SU-DHL-6 (cell line): ENCODE results near the gene VPREB1.

Source experiments
- H2AFZ ChIP-seq: fragments of 200-600 bp; sonication (generic); 2 replicates; pipeline ENCODE4 v1.6.1; 2014; ENCODE audit warnings: low read depth, mild to moderate bottlenecking, moderate library complexity, mixed read lengths, antibody characterized with exemption, low read length; ENCODE audit not compliant: severe bottlenecking
- H3F3A ChIP-seq: fragments of 200-600 bp; shearing (Covaris generic); 2 replicates; pipeline ENCODE4 v1.6.0; 2016; ENCODE audit warnings: antibody characterized with exemption, mild to moderate bottlenecking; ENCODE audit not compliant: insufficient read depth
- H3K27ac ChIP-seq: fragments of 200-600 bp; sonication (generic); 2 replicates; pipeline ENCODE4 v1.5.1; 2016; ENCODE audit warnings: low read depth, mild to moderate bottlenecking, low read length, moderate library complexity, mixed read lengths
- H3K27me3 ChIP-seq: fragments of 200-600 bp; sonication (generic), shearing (Covaris generic); 2 replicates; pipeline ENCODE4 v1.6.0; 2014; ENCODE audit warnings: mild to moderate bottlenecking, low read length
- H3K36me3 ChIP-seq: fragments of 200-600 bp; sonication (generic); 2 replicates; pipeline ENCODE4 v1.6.1; 2014; ENCODE audit warnings: mild to moderate bottlenecking, low read length, mixed read lengths
- H3K4me2 ChIP-seq: fragments of 300-600, 200-600 bp; shearing (Covaris generic), sonication (generic); 2 replicates; pipeline ENCODE4 v1.6.0; 2014; ENCODE audit warnings: low read length, low read depth, mild to moderate bottlenecking; ENCODE audit not compliant: poor library complexity, severe bottlenecking
- H3K4me3 ChIP-seq: fragments of 200-600 bp; sonication (generic); 2 replicates; pipeline ENCODE4 v1.5.1; 2014; ENCODE audit warnings: antibody characterized with exemption, low read length, mild to moderate bottlenecking, mixed read lengths; ENCODE audit not compliant: insufficient read depth, poor library complexity, severe bottlenecking
- H3K79me2 ChIP-seq: fragments of 200-600 bp; sonication (generic); 2 replicates; pipeline ENCODE4 v1.6.1; 2014; ENCODE audit warnings: mild to moderate bottlenecking, low read length, moderate library complexity; ENCODE audit not compliant: insufficient read depth
- H3K9ac ChIP-seq: fragments of 200-600 bp; sonication (generic); 2 replicates; pipeline ENCODE4 v1.7.0; 2014; ENCODE audit warnings: mild to moderate bottlenecking, low read length
- H3K9me2 ChIP-seq: fragments of 200-600 bp; sonication (generic); replicated peaks from 2 replicates; pipeline ENCODE4 v1.6.1; 2014; ENCODE audit warnings: low read length; ENCODE audit not compliant: insufficient read depth
- H3K9me3 ChIP-seq: fragments of 200-600 bp; sonication (generic); 2 replicates; pipeline ENCODE4 v1.6.1; 2014; ENCODE audit warnings: low read length, mixed read lengths; ENCODE audit not compliant: insufficient read depth
- H4K20me1 ChIP-seq: fragments of 200-600 bp; sonication (generic); 2 replicates; pipeline ENCODE4 v1.6.1; 2014; ENCODE audit warnings: low read depth, mild to moderate bottlenecking, antibody characterized with exemption, low read length, moderate library complexity, mixed read lengths
- CTCF ChIP-seq: fragments of 200-600 bp; sonication (generic); IDR thresholded peaks from one replicate; pipeline ENCODE4 v1.5.1; 2017; ENCODE audit warnings: antibody characterized with exemption, mild to moderate bottlenecking, low read length, moderate library complexity; ENCODE audit not compliant: insufficient read depth, poor library complexity, severe bottlenecking
- EZH2phosphoT487 ChIP-seq: fragments of 200-600 bp; sonication (generic), shearing (Covaris generic); conservative IDR thresholded peaks from 2 replicates; pipeline ENCODE4 v1.6.1; 2018; ENCODE audit warnings: mild to moderate bottlenecking, antibody characterized with exemption, low read length, moderate library complexity, mixed read lengths

The VPREB1 gene

GRCh38 chr22:22196018-22196533 is 48.5 kb upstream of the VPREB1 start:
- Histone ChIP-seq H3F3A (peaks cover 37% of the 10 kb centered on the region), H3K27ac (peak overlapping the region; percentile 95), H2AFZ (no peak overlapping the region), H4K20me1 (no peaks in the 10 kb centered on the region), H3K9me2 (no peaks in the 10 kb centered on the region), H3K9ac (peak overlapping the region; percentile 74), H3K79me2 (no peaks in the 10 kb centered on the region; the same call in 1 of the 2 replicates), H3K27me3 (no peaks in the 10 kb centered on the region), H3K4me3 (peak overlapping the region; percentile 61), H3K4me2 (peak overlapping the region; percentile 85), H3K9me3 (no peaks in the 10 kb centered on the region), H3K36me3 (no peaks in the 10 kb centered on the region)
- no peak for TF ChIP-seq EZH2phosphoT487
- no peak for TF ChIP-seq CTCF

- H3F3A ChIP-seq, result peaks cover 45% of the 10 kb centered on the region
- no peaks in the 10 kb centered on the region for H3K36me3 ChIP-seq
- H2AFZ ChIP-seq, result no peak overlapping the region
- TF ChIP-seq CTCF (no peak), EZH2phosphoT487 (no peak)
- H3K9ac ChIP-seq, result peak overlapping the region; percentile 74
- no peaks in the 10 kb centered on the region for H4K20me1 ChIP-seq
- no peaks in the 10 kb centered on the region for H3K9me2 ChIP-seq
- no peaks in the 10 kb centered on the region for H3K27me3 ChIP-seq
- no peaks in the 10 kb centered on the region; the same call in 1 of the 2 replicates for H3K79me2 ChIP-seq
- no peaks in the 10 kb centered on the region for H3K9me3 ChIP-seq
- H3K4me3 ChIP-seq, result peak overlapping the region; percentile 61
- peak overlapping the region; percentile 85 for H3K4me2 ChIP-seq
- H3K27ac ChIP-seq, result peak overlapping the region; percentile 95
These were observed 47.6 kb upstream of the VPREB1 start for GRCh38 chr22:22196833-22197477.

GRCh38 chr22:22197993-22198402 is 46.6 kb upstream of the VPREB1 start:
- H3K9me3 ChIP-seq, result no peaks in the 10 kb centered on the region
- peak overlapping the region; percentile 35 for H3K4me2 ChIP-seq
- TF ChIP-seq EZH2phosphoT487, result no peak
- no peak for TF ChIP-seq CTCF
- peaks cover 48% of the 10 kb centered on the region for H3F3A ChIP-seq
- no peaks in the 10 kb centered on the region for H3K27me3 ChIP-seq
- H3K4me3 ChIP-seq, result no peak overlapping the region
- H4K20me1 ChIP-seq, result no peaks in the 10 kb centered on the region
- peak overlapping the region; percentile 95 for H3K27ac ChIP-seq
- H3K9ac ChIP-seq, result peak overlapping the region; percentile 12; the same call in 1 of the 2 replicates
- no peak overlapping the region for H2AFZ ChIP-seq
- H3K79me2 ChIP-seq, result no peaks in the 10 kb centered on the region; the same call in 1 of the 2 replicates
- no peaks in the 10 kb centered on the region for H3K9me2 ChIP-seq
- no peaks in the 10 kb centered on the region for H3K36me3 ChIP-seq
